ENCODE data around the gene PPP2R3A.

DNA sequence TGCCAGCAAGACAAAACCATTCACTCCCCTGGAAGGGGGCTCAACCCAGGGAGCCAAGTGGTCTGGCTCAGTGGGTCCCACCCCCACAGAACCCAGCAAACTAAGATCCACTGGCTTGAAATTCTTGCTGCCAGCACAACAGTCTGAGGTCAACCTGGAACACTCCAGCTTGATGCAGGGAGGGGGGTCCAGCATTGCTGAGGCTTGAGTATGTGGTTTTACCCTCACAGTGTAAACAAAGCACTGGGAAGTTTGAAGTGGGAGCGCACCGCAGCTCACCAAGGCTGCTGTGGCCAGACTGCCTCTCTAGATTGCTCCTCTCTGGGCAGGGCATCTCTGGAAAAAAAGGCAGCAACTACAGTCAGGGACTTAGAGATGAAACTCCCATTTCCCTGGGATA is 148.9 kb downstream of the PPP2R3A start:
- TF ChIP-seq, protein P1, sequence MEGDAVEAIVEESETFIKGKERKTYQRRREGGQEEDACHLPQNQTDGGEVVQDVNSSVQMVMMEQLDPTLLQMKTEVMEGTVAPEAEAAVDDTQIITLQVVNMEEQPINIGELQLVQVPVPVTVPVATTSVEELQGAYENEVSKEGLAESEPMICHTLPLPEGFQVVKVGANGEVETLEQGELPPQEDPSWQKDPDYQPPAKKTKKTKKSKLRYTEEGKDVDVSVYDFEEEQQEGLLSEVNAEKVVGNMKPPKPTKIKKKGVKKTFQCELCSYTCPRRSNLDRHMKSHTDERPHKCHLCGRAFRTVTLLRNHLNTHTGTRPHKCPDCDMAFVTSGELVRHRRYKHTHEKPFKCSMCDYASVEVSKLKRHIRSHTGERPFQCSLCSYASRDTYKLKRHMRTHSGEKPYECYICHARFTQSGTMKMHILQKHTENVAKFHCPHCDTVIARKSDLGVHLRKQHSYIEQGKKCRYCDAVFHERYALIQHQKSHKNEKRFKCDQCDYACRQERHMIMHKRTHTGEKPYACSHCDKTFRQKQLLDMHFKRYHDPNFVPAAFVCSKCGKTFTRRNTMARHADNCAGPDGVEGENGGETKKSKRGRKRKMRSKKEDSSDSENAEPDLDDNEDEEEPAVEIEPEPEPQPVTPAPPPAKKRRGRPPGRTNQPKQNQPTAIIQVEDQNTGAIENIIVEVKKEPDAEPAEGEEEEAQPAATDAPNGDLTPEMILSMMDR (optimal IDR thresholded peaks at IDR 0.05 in 1 of 3, IDR thresholded peaks at IDR 0.05 in 1 of 3, conservative IDR thresholded peaks at IDR 0.05 in 1 of 3; ENCODE audit: extremely low read depth in 1 of 3, insufficient read depth in 2 of 3, low read length in 3 of 3): no peak
- no peak for TF ChIP-seq EZH2 (IDR thresholded peaks at IDR 0.05; ENCODE audit: low read length)
